BE2C (cell line): Measurements from ENCODE around the gene CKMT2.
"Not testable (repeated sequence)": the region's sequence is repeated elsewhere in the genome, so short reads cannot be mapped to it uniquely, and the experiment has no call there.

Experiments
- DNase-seq: peaks from one replicate; pipeline ENCODE4 v3.0.0-alpha.2; 2020
- H3K27me3 ChIP-seq: fragments of 250-450 bp; sonication (Bioruptor Pico); 2 replicates; pipeline ENCODE4 v1.5.1; 2020; ENCODE audit warnings: mild to moderate bottlenecking
- H3K36me3 ChIP-seq: fragments of 250-450 bp; sonication (Bioruptor Pico); 2 replicates; pipeline ENCODE4 v1.5.1; 2020; ENCODE audit warnings: mild to moderate bottlenecking
- H3K4me1 ChIP-seq: fragments of 250-450 bp; sonication (Bioruptor Pico); 2 replicates; pipeline ENCODE4 v1.5.1; 2020
- H3K4me3 ChIP-seq: 2 replicates; pipeline ENCODE4 v1.5.1; 2011; ENCODE audit warnings: low read depth, low read length
- H3K9me3 ChIP-seq: fragments of 250-450 bp; sonication (Bioruptor Pico); 2 replicates; pipeline ENCODE4 v1.5.1; 2020
- TF ChIP-seq, protein P1 (sequence below): IDR thresholded peaks from 2 replicates; pipeline ENCODE4 v1.5.1; 2012; ENCODE audit warnings: mild to moderate bottlenecking, low read depth, low read length

The CKMT2 gene

DNA sequence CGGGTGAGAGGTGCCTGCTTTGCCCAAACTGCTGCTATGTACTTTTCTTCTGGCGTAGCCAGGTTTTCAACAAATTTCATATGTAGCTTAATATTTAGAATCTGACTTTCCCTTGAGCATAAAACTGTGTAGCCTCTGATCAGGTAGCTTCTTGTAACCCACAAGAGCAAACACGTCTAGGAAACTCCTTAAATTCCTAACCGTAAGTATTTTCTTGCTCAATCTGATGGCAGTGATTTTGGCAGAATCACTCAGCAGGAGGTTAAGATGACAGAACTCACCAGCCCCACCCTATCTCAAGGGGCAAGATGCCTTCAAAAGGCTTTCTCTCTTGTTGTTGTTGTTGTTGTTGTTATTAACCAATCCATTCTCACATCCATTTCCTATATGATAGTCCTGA, 20.8 kb downstream of the CKMT2 start:
- no peak overlapping the region for H3K4me3 ChIP-seq
- no peaks in the 10 kb centered on the region for H3K9me3 ChIP-seq
- TF ChIP-seq, protein P1, sequence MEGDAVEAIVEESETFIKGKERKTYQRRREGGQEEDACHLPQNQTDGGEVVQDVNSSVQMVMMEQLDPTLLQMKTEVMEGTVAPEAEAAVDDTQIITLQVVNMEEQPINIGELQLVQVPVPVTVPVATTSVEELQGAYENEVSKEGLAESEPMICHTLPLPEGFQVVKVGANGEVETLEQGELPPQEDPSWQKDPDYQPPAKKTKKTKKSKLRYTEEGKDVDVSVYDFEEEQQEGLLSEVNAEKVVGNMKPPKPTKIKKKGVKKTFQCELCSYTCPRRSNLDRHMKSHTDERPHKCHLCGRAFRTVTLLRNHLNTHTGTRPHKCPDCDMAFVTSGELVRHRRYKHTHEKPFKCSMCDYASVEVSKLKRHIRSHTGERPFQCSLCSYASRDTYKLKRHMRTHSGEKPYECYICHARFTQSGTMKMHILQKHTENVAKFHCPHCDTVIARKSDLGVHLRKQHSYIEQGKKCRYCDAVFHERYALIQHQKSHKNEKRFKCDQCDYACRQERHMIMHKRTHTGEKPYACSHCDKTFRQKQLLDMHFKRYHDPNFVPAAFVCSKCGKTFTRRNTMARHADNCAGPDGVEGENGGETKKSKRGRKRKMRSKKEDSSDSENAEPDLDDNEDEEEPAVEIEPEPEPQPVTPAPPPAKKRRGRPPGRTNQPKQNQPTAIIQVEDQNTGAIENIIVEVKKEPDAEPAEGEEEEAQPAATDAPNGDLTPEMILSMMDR = no peak
- peaks cover 9% of the 10 kb centered on the region for H3K4me1 ChIP-seq
- H3K27me3 ChIP-seq = no peaks in the 10 kb centered on the region
- DNase-seq = no peak
- H3K36me3 ChIP-seq = no peaks in the 10 kb centered on the region

DNA sequence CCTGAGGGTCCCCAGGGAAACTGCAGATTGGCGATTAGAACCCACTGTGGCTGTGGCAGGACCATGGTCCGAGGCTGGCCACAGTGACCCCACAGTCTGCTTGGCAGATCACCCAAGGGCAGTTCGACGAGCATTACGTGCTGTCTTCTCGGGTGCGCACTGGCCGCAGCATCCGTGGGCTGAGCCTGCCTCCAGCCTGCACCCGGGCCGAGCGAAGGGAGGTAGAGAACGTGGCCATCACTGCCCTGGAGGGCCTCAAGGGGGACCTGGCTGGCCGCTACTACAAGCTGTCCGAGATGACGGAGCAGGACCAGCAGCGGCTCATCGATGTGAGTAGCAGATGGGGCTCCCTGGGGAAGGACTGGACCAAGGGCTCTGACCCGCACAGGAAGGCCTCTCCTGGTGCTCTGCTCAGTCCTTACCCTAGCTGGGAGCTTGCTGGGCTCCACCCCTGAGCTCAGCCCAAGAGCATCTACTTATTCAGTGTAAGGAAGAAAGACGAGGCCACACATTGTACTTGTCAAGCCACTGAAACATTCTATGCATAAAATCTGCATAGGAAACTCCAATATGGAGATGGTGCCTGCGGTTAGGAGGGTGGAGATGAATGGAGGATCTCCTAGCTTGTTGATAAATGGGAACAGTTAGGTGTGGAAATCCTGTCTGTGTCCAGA, 21.9 kb downstream of the CKMT2 start:
- Histone ChIP-seq H3K27me3 (no peaks in the 10 kb centered on the region), H3K9me3 (no peaks in the 10 kb centered on the region), H3K4me3 (no peak overlapping the region), H3K4me1 (peaks cover 9% of the 10 kb centered on the region), H3K36me3 (no peaks in the 10 kb centered on the region)
- no peak for DNase-seq
- TF ChIP-seq, protein P1 = no peak

DNA sequence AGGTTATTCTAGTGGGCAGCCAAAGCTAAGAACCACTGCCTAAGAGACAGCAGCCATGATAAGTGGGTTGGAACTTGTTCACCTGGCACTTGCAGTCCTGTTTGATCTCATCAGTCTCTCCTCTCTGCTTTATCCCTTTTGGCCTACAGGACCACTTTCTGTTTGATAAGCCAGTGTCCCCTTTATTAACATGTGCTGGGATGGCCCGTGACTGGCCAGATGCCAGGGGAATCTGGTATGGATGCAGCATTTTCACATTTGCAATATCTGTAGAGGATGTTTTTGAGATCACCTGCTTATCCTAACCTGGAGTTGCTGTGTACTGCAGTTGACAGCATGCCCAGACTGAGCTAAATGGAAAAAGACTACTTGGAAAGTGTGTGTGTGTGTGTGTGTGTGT, 23.6 kb downstream of the CKMT2 start:
- TF ChIP-seq, protein P1 = no peak
- Histone ChIP-seq H3K4me1 (peaks cover 9% of the 10 kb centered on the region), H3K27me3 (no peaks in the 10 kb centered on the region), H3K4me3 (no peak overlapping the region), H3K36me3 (no peaks in the 10 kb centered on the region), H3K9me3 (no peaks in the 10 kb centered on the region)
- peak; percentile 64 for DNase-seq

DNA sequence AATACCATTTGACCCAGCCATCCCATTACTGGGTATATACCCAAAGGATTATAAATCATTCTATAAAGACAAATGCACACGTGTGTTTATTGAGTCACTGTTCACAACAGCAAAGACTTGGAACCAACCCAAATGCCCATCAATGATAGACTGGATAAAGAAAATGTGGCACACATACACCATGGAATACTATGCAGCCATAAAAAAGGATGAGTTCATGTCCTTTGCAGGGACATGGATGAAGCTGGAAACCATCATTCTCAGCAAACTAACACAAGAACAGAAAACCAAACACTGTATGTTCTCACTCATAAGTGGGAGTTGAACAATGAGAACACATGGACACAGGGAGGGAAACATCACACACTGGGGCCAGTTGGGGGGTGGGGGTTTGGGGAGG, 29.7 kb downstream of the CKMT2 start:
- not testable (repeated sequence) for H3K4me3 ChIP-seq, H3K27me3 ChIP-seq, H3K4me1 ChIP-seq, H3K36me3 ChIP-seq, DNase-seq, H3K9me3 ChIP-seq

DNA sequence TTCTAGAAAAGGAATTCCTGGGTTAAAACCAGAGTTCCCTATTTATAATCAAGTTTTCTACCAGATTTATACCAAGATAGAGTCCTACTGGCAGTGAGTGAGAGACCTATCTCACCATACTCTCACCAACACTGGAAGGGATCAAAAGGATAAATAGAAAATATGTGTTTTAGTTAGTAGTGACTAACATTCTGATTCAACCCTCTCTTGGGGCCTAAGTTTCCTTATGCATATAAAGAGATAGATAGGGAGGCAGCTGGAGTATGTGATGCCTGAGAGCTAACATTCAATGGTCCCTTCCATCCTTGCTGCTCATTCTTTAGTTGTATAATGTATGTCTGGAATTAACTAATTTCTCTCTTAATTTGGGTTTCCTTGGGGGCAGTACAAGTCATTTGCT, 32.0 kb downstream of the CKMT2 start:
- no peak for DNase-seq
- Histone ChIP-seq H3K36me3 (no peaks in the 10 kb centered on the region), H3K9me3 (no peaks in the 10 kb centered on the region), H3K4me1 (peaks cover 8% of the 10 kb centered on the region), H3K27me3 (no peaks in the 10 kb centered on the region), H3K4me3 (no peak overlapping the region)
- TF ChIP-seq, protein P1 = no peak

DNA sequence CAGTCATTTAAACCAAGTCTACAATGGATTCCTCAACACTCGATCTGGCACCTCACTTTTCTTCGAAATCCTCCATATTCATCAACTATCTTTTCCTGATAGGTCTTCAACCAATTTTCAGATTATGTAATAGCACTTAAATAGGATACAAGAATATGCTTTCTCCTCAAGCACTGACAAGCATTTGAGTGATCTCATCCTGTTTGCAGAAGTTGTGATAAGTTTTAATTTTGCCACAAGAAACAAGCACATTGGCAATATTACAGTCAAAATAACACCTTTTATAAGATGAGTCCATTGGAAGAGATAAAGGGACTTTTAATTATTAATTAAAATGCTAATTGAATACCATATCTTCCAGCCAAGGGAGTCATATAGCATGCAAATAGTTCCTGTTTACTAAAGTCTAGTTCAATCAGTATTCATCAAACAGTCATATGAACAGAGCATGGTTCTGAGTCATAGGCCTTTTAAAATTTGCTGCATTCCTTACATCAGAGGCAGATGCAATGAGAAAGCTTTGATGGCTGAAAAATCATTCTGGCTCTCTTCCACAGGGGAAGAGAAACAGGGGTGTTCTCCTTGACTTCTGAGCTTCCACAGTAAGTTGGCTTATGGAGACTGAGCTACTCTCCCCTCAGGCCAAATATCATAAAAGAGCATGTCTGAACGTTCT, 35.5 kb downstream of the CKMT2 start:
- no peaks in the 10 kb centered on the region for H3K9me3 ChIP-seq
- no peak overlapping the region for H3K4me3 ChIP-seq
- H3K4me1 ChIP-seq = peaks cover 15% of the 10 kb centered on the region
- H3K27me3 ChIP-seq = no peaks in the 10 kb centered on the region
- DNase-seq = no peak
- H3K36me3 ChIP-seq = no peaks in the 10 kb centered on the region
- TF ChIP-seq, protein P1 = no peak
